ENCODE results near the gene LIMCH1.

LIMCH1 gene

GRCh38 chr4:41741354-41741753, 203.4 kb downstream of the LIMCH1 start:
- no peak for DNase-seq

GRCh38 chr4:41744572-41745291, 206.8 kb downstream of the LIMCH1 start:
- no peak for DNase-seq

- DNase-seq = no peak
Measured at GRCh38 chr4:41745292-41746024, 207.5 kb downstream of the LIMCH1 start.

GRCh38 chr4:41746025-41746439, 208.1 kb downstream of the LIMCH1 start:
- no peak for DNase-seq

GRCh38 chr4:41746440-41747229, 208.7 kb downstream of the LIMCH1 start:
- no peak for DNase-seq

GRCh38 chr4:41747230-41748055, 209.5 kb downstream of the LIMCH1 start:
- DNase-seq = no peak

- DNase-seq = no peak
Measured at GRCh38 chr4:41748074-41748570, 210.2 kb downstream of the LIMCH1 start.

GRCh38 chr4:41748571-41749475, 210.9 kb downstream of the LIMCH1 start, which contains the start of gene PHOX2B:
Gene PHOX2B, minus strand, starts transcription at chr4:41748725. Its CDS starts 115 bp downstream, at chr4:41748610.
- DNase-seq = no peak

GRCh38 chr4:41749631-41750039, 211.7 kb downstream of the LIMCH1 start:
- DNase-seq = no peak
